GM12864 (cell line): ENCODE data around the gene TUBGCP3.

ENCODE experiments used
- DNase-seq: peaks from one replicate; pipeline ENCODE4 v3.0.0-alpha.2; 2011; ENCODE audit warnings: low read depth
- H3K4me3 ChIP-seq: 2 replicates; pipeline ENCODE4 v1.5.1; 2011; ENCODE audit warnings: mild to moderate bottlenecking, low read depth, low read length, control low read depth
- CTCF ChIP-seq: IDR thresholded peaks from 2 replicates; pipeline ENCODE4 v1.5.1; 2011; ENCODE audit warnings: low read depth, mild to moderate bottlenecking, moderate library complexity, low read length, control low read depth, inconsistent platforms; ENCODE audit errors: missing control alignments

TUBGCP3 gene

DNA sequence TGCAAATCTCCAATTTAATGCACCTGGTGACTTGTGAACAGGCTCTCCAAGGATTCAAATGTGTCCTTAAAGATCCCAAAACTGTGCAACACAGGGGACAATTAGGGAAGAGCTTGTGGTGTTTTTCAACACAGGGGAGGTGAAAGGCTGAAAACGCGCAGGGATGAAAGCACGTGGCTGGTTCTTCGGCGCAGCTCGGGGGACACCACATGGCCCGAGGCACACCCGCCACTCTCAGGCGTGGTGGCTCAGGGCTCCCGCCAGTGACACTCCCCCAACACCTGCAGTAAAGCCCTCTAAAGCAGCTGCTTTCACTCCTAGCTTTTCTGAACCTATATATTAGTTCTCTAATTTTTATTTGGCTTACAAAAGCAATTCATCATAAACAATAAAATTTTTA is 119.9 kb downstream of the TUBGCP3 start:
- H3K4me3 ChIP-seq: no peak overlapping the region
- no peak for TF ChIP-seq CTCF
- no peak for DNase-seq

DNA sequence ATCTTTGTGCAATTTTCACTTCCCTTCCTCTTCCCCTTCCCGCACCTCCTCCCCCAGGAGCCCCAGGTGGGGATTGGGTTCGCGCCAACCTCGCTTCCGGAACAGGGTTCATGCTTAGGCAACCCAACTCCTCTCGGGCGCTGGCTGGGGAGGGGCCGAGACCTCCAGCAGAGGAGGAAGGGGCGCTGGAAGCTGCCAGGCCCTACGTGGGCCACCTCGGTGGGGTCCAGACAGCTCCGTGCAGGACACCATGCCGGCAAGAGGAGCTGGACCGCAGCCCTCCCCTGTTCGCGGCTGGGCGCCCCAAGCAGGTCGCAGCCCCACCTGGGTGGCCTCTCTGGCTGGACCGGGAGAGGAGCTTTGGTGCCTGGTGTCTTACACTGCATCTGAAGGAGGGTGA is 120.7 kb downstream of the TUBGCP3 start:
- no peak for DNase-seq
- no peak for TF ChIP-seq CTCF
- no peak overlapping the region for H3K4me3 ChIP-seq

GRCh38 chr13:112466132-112467058 is 121.6 kb downstream of the TUBGCP3 start:
- no peak for TF ChIP-seq CTCF
- no peak for DNase-seq
- no peak overlapping the region for H3K4me3 ChIP-seq

DNA sequence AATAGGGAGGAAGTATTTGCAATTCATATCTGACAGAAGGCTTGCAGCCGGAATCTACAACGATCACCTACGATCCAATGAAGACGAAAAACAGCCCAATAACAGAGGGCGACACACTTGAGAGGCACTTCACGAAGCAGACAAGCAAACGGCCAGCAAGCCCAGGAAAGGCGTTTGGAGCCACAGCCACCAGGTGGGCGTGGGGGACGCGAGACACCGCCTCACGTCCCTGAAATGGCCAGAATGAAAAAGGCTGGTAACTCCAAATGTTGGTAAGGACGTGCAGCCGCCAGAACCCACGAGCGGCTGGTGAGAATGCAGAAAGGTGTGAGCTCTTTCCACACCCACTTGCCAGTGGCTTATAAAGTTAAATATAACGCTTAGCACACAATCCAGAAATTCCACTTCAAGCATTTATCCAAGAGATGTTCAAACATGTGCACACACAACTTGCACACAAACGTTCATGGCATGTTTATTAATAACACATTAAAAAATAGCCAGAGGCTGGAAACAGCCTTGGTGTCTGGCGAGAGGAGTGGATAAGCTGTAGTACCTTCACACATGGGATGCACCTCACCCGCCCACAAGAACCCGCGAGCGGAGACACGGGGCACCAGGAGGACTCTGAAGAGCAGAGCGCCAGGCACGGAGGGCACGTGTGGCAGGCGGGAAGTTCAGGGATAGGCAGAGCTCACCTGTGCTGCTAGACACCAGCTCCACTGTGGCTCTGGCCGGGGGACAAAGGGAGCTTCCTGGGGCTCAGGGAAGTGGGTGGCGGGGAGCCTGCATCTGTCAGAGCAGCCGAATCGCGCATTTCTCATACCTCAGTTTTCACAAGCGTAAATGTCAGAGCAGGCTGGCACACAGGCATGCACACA is 122.5 kb downstream of the TUBGCP3 start:
- no peak for DNase-seq
- TF ChIP-seq CTCF: no peak

GRCh38 chr13:112464720-112465119 is 123.2 kb downstream of the TUBGCP3 start:
- DNase-seq: no peak
- H3K4me3 ChIP-seq: no peak overlapping the region
- TF ChIP-seq CTCF: no peak

More for the DNA sequence above, 122.5 kb downstream of the TUBGCP3 start:
- H3K4me3 ChIP-seq: no peak overlapping the region

GRCh38 chr13:112462408-112462807 is 125.5 kb downstream of the TUBGCP3 start:
- no peak overlapping the region for H3K4me3 ChIP-seq
- TF ChIP-seq CTCF: no peak
- DNase-seq: no peak
